Measurements from ENCODE around the gene NRK.

Gene NRK

DNA sequence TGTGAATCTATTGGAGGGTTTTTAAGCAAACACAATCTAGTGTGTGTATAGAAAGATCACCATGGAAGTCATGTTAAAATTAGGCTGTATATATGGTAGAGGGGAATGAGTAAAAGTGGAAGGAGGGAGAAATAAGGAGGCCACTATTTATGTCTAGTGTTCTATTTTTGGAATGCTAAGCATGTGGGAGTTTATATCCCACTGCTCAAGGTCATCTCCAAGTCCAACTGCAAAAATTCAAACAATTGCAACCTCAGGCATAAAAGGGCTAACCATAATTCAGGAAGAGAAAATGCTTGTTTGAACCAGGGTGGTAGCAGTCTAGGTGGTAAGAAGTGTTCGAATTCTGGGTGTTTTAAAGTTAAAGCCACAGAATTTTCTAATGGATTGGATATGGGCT lies 177.0 kb downstream of the NRK start:
- POLR2A ChIA-PET, result no interaction called here
- Histone ChIP-seq H3K27ac (ENCODE audit: extremely low read depth, low read depth, low read length) (no peak overlapping the region), H3K9me3 (ENCODE audit: control insufficient read depth, insufficient read depth, low read depth, low read length) (no peaks in the 10 kb centered on the region), H3K36me3 (ENCODE audit: control insufficient read depth in 2 of 2, insufficient read depth in 1 of 2, low read length in 2 of 2) (no peaks in the 10 kb centered on the region), H3K4me1 (ENCODE audit: control insufficient read depth, insufficient read depth, low read length) (no peaks in the 10 kb centered on the region), H3K4me3 (ENCODE audit: low read depth, low read length) (no peak overlapping the region)
- CTCF ChIA-PET, result no interaction called here
- TF ChIP-seq, protein P1, sequence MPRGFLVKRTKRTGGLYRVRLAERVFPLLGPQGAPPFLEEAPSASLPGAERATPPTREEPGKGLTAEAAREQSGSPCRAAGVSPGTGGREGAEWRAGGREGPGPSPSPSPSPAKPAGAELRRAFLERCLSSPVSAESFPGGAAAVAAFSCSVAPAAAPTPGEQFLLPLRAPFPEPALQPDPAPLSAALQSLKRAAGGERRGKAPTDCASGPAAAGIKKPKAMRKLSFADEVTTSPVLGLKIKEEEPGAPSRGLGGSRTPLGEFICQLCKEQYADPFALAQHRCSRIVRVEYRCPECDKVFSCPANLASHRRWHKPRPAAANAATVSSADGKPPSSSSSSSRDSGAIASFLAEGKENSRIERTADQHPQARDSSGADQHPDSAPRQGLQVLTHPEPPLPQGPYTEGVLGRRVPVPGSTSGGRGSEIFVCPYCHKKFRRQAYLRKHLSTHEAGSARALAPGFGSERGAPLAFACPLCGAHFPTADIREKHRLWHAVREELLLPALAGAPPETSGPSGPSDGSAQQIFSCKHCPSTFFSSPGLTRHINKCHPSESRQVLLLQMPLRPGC (tag by site-specific recombination; IDR thresholded peaks at IDR 0.05), result no peak
- no peak for TF ChIP-seq ZNF132 (tag by site-specific recombination; IDR thresholded peaks at IDR 0.05; ENCODE audit: borderline replicate concordance)
- TF ChIP-seq, protein P2, sequence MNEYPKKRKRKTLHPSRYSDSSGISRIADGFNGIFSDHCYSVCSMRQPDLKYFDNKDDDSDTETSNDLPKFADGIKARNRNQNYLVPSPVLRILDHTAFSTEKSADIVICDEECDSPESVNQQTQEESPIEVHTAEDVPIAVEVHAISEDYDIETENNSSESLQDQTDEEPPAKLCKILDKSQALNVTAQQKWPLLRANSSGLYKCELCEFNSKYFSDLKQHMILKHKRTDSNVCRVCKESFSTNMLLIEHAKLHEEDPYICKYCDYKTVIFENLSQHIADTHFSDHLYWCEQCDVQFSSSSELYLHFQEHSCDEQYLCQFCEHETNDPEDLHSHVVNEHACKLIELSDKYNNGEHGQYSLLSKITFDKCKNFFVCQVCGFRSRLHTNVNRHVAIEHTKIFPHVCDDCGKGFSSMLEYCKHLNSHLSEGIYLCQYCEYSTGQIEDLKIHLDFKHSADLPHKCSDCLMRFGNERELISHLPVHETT (tag by site-specific recombination; IDR thresholded peaks at IDR 0.05), result no peak
- TF ChIP-seq ZNF433 (tag by site-specific recombination; IDR thresholded peaks at IDR 0.05; ENCODE audit: low read depth), result no peak
- TF ChIP-seq ZNF426 (tag by site-specific recombination; IDR thresholded peaks at IDR 0.05), result no peak
- TF ChIP-seq, protein P3, sequence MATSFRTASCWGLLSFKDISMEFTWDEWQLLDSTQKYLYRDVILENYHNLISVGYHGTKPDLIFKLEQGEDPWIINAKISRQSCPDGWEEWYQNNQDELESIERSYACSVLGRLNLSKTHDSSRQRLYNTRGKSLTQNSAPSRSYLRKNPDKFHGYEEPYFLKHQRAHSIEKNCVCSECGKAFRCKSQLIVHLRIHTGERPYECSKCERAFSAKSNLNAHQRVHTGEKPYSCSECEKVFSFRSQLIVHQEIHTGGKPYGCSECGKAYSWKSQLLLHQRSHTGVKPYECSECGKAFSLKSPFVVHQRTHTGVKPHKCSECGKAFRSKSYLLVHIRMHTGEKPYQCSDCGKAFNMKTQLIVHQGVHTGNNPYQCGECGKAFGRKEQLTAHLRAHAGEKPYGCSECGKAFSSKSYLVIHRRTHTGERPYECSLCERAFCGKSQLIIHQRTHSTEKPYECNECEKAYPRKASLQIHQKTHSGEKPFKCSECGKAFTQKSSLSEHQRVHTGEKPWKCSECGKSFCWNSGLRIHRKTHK (tag by site-specific recombination; IDR thresholded peaks at IDR 0.05), result no peak
- TF ChIP-seq ZNF423 (tag by site-specific recombination; IDR thresholded peaks at IDR 0.05), result no peak
- TF ChIP-seq IKZF3 (tag by site-specific recombination; IDR thresholded peaks at IDR 0.05), result no peak
- no peak for TF ChIP-seq SETDB1 (IDR thresholded peaks at IDR 0.05; ENCODE audit: insufficient read length, low read length)
- TF ChIP-seq BCL11A (tag by site-specific recombination; IDR thresholded peaks at IDR 0.05; ENCODE audit: low read depth), result no peak
- TF ChIP-seq ZNF768 (tag by site-specific recombination; IDR thresholded peaks at IDR 0.05), result no peak
- no peak for TF ChIP-seq HOXC10 (CRISPR knock-in tag; IDR thresholded peaks at IDR 0.05)
- TF ChIP-seq, protein P4, sequence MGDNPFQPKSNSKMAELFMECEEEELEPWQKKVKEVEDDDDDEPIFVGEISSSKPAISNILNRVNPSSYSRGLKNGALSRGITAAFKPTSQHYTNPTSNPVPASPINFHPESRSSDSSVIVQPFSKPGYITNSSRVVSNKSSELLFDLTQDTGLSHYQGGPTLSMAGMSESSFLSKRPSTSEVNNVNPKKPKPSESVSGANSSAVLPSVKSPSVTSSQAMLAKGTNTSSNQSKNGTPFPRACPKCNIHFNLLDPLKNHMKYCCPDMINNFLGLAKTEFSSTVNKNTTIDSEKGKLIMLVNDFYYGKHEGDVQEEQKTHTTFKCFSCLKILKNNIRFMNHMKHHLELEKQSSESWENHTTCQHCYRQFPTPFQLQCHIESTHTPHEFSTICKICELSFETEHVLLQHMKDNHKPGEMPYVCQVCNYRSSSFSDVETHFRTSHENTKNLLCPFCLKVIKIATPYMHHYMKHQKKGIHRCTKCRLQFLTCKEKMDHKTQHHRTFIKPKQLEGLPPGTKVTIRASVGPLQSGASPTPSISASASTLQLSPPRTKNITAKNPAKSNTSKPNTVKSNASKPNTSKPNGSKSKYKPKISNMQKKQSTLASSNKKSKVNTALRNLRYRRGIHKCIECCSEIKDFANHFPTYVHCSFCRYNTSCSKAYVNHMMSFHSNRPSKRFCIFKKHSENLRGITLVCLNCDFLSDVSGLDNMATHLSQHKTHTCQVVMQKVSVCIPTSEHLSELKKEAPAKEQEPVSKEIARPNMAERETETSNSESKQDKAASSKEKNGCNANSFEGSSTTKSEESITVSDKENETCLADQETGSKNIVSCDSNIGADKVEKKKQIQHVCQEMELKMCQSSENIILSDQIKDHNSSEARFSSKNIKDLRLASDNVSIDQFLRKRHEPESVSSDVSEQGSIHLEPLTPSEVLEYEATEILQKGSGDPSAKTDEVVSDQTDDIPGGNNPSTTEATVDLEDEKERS (tag by site-specific recombination; IDR thresholded peaks at IDR 0.05), result no peak
- no peak for TF ChIP-seq ZNF133 (tag by site-specific recombination; IDR thresholded peaks at IDR 0.05)
- TF ChIP-seq ZNF169 (tag by site-specific recombination; IDR thresholded peaks at IDR 0.05), result no peak
- TF ChIP-seq MZF1 (tag by site-specific recombination; IDR thresholded peaks at IDR 0.05; ENCODE audit: borderline replicate concordance), result no peak
- TF ChIP-seq KLF7 (tag by site-specific recombination; IDR thresholded peaks at IDR 0.05; ENCODE audit: borderline replicate concordance), result no peak
- TF ChIP-seq, protein P5, sequence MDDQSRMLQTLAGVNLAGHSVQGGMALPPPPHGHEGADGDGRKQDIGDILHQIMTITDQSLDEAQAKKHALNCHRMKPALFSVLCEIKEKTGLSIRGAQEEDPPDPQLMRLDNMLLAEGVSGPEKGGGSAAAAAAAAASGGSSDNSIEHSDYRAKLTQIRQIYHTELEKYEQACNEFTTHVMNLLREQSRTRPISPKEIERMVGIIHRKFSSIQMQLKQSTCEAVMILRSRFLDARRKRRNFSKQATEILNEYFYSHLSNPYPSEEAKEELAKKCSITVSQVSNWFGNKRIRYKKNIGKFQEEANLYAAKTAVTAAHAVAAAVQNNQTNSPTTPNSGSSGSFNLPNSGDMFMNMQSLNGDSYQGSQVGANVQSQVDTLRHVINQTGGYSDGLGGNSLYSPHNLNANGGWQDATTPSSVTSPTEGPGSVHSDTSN (CRISPR knock-in tag; IDR thresholded peaks at IDR 0.05), result no peak
- no peak for TF ChIP-seq ZNF140 (tag by site-specific recombination; IDR thresholded peaks at IDR 0.05)

All from HEK293 (cell line).